CD4-positive, alpha-beta T cell treated with Interferon alpha-2 for 1 hour (primary cell): Measurements from ENCODE around the gene CENPU.
"Not testable (repeated sequence)": the region's sequence is repeated elsewhere in the genome, so short reads cannot be mapped to it uniquely, and the experiment has no call there.

Experiments used
- DNase-seq, 2 donors: peaks; one replicate each; pipeline ENCODE4 v3.0.0-alpha.2; 2020 to 2022

The CENPU gene

GRCh38 chr4:184733654-184734524, at the start of gene CENPU:
CENPU (minus strand) TSS chr4:184734096; CDS start chr4:184734062, 34 bp downstream.
- DNase-seq, result peak; percentile 95 to 97

- no peak for DNase-seq
Observed at GRCh38 chr4:184782731-184783373, 49.0 kb upstream of the CENPU start.

- DNase-seq, result not testable (repeated sequence)
Observed at GRCh38 chr4:184779160-184779559, 45.3 kb upstream of the CENPU start.

GRCh38 chr4:184778325-184778724, 44.4 kb upstream of the CENPU start:
- no peak for DNase-seq

- no peak for DNase-seq
Observed at GRCh38 chr4:184776821-184777220, 42.9 kb upstream of the CENPU start.

- no peak for DNase-seq
Observed at GRCh38 chr4:184775854-184776555, 42.1 kb upstream of the CENPU start.

GRCh38 chr4:184774152-184774551, 40.3 kb upstream of the CENPU start:
- no peak for DNase-seq

- DNase-seq, result no peak
Observed at GRCh38 chr4:184771416-184771815, 37.5 kb upstream of the CENPU start.

- no peak for DNase-seq
Observed at GRCh38 chr4:184769141-184769765, 35.4 kb upstream of the CENPU start.

- no peak for DNase-seq
Observed at GRCh38 chr4:184768296-184768695, 34.4 kb upstream of the CENPU start.

- no peak for DNase-seq
Observed at GRCh38 chr4:184766446-184766845, 32.5 kb upstream of the CENPU start.

GRCh38 chr4:184765473-184766340, 31.8 kb upstream of the CENPU start:
- DNase-seq, result no peak

- DNase-seq, result no peak
Observed at GRCh38 chr4:184764601-184765000, 30.7 kb upstream of the CENPU start.

GRCh38 chr4:184763150-184763780, 29.4 kb upstream of the CENPU start:
- no peak for DNase-seq

- peak; percentile 29 to 74 for DNase-seq
Observed at GRCh38 chr4:184762100-184762499, 28.2 kb upstream of the CENPU start.

- no peak for DNase-seq
Observed at GRCh38 chr4:184760681-184761080, 26.8 kb upstream of the CENPU start.

GRCh38 chr4:184757810-184758209, 23.9 kb upstream of the CENPU start:
- no peak for DNase-seq

- no peak for DNase-seq
Observed at GRCh38 chr4:184756399-184756798, 22.5 kb upstream of the CENPU start.

GRCh38 chr4:184755278-184755677, 21.4 kb upstream of the CENPU start:
- no peak for DNase-seq

GRCh38 chr4:184752496-184753275, 18.8 kb upstream of the CENPU start:
- DNase-seq, result no peak

GRCh38 chr4:184751585-184751956, 17.7 kb upstream of the CENPU start:
- no peak for DNase-seq
